Measurements from ENCODE around the gene ITGB1.

GRCh38 chr10:32984003-32984600 is 26.1 kb upstream of the ITGB1 start:
- TF ChIP-seq CTCF (IDR thresholded peaks at IDR 0.05; ENCODE audit: low read depth, low read length, poor library complexity, severe bottlenecking) (no peak), EZH2phosphoT487 (IDR thresholded peaks at IDR 0.05; ENCODE audit: borderline replicate concordance, low read length) (no peak)

Measured in DOHH2 (cell line).